Measurements from ENCODE around the gene NUDT16L1. TPM values are rescaled to one million over a fixed set of nuclear protein-coding genes. Genes with fewer than 3 reads are reported as not detected.
A peak's percentile ranks its signal among the peaks of the same experiment; 100 is the strongest.

Gene NUDT16L1
- total and polyA plus RNA-seq, 9 of the 15 experiments (the other 6 are each of a cell fraction or from before 2014, with no cell fraction given) = 1.4 to 37.6 (median 13.7) TPM

DNA sequence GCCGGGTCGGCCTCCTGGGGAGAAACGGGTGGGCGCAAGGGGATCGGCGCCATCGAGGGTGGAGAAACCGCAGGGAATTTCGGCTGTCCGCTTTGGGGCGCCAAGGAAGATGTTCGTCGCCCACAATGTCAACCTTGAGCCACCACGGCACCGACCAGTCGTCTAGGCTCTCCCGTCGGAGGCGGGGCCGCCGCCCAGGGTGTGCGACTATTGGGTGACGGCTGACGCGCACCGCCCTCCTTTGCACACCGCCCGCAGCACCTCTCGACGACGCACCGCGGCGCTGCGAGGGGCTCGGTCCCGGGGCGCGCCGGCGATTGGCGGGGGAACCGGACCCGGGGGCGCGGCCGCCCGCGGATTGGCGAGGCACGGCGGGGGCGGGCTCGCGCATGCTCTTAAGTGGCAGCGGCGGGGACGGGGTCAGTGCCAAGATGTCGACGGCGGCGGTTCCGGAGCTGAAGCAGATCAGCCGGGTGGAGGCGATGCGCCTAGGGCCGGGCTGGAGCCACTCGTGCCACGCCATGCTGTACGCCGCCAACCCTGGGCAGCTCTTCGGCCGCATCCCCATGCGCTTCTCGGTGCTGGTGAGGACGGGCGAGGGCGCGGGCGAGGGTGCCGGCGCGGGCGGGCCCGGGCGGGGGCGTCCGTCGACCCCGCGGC is at the start of gene NUDT16L1 (continued):
- TF ChIP-seq TBP (optimal IDR thresholded peaks at IDR 0.05; ENCODE audit: low read depth, low read length) (peak; percentile 76), HNRNPLL (IDR thresholded peaks at IDR 0.05; ENCODE audit: low read depth, low read length, poor library complexity, severe bottlenecking) (peak; percentile 16), KDM5B (IDR thresholded peaks at IDR 0.05; ENCODE audit: insufficient replicate concordance, low read depth, low read length) (peak; percentile 82), POLR2AphosphoS5 (IDR thresholded peaks at IDR 0.05; ENCODE audit: control insufficient read depth, insufficient read depth, low read depth, low read length) (0 out of 2 replicates have a peak, but pooled peaks have one; percentile 34), RB1 (IDR thresholded peaks at IDR 0.05; ENCODE audit: low read depth) (peak; percentile 82), CBFB (CRISPR knock-in tag; IDR thresholded peaks at IDR 0.05) (no peak), GATAD2B (IDR thresholded peaks at IDR 0.05; ENCODE audit: borderline replicate concordance) (peak; percentile 49; the same call in 1 of the 2 replicates), SUPT5H (IDR thresholded peaks at IDR 0.05) (peak; percentile 65), CTBP1 (IDR thresholded peaks at IDR 0.05; ENCODE audit: borderline replicate concordance) (peak; percentile 90), ESRRA (IDR thresholded peaks at IDR 0.05; ENCODE audit: borderline replicate concordance, low read depth) (peak; percentile 43; the same call in 1 of the 2 replicates)
- TF ChIP-seq, protein P1, sequence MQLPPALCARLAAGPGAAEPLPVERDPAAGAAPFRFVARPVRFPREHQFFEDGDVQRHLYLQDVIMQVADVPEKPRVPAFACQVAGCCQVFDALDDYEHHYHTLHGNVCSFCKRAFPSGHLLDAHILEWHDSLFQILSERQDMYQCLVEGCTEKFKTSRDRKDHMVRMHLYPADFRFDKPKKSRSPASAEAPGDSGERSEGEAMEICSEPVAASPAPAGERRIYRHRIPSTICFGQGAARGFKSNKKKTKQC (CRISPR knock-in tag; IDR thresholded peaks at IDR 0.05) = peak; percentile 10; the same call in 1 of the 2 replicates
- TF ChIP-seq, protein P2, sequence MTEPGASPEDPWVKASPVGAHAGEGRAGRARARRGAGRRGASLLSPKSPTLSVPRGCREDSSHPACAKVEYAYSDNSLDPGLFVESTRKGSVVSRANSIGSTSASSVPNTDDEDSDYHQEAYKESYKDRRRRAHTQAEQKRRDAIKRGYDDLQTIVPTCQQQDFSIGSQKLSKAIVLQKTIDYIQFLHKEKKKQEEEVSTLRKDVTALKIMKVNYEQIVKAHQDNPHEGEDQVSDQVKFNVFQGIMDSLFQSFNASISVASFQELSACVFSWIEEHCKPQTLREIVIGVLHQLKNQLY (CRISPR knock-in tag; conservative IDR thresholded peaks at IDR 0.05) = no peak
- TF ChIP-seq, protein P3, sequence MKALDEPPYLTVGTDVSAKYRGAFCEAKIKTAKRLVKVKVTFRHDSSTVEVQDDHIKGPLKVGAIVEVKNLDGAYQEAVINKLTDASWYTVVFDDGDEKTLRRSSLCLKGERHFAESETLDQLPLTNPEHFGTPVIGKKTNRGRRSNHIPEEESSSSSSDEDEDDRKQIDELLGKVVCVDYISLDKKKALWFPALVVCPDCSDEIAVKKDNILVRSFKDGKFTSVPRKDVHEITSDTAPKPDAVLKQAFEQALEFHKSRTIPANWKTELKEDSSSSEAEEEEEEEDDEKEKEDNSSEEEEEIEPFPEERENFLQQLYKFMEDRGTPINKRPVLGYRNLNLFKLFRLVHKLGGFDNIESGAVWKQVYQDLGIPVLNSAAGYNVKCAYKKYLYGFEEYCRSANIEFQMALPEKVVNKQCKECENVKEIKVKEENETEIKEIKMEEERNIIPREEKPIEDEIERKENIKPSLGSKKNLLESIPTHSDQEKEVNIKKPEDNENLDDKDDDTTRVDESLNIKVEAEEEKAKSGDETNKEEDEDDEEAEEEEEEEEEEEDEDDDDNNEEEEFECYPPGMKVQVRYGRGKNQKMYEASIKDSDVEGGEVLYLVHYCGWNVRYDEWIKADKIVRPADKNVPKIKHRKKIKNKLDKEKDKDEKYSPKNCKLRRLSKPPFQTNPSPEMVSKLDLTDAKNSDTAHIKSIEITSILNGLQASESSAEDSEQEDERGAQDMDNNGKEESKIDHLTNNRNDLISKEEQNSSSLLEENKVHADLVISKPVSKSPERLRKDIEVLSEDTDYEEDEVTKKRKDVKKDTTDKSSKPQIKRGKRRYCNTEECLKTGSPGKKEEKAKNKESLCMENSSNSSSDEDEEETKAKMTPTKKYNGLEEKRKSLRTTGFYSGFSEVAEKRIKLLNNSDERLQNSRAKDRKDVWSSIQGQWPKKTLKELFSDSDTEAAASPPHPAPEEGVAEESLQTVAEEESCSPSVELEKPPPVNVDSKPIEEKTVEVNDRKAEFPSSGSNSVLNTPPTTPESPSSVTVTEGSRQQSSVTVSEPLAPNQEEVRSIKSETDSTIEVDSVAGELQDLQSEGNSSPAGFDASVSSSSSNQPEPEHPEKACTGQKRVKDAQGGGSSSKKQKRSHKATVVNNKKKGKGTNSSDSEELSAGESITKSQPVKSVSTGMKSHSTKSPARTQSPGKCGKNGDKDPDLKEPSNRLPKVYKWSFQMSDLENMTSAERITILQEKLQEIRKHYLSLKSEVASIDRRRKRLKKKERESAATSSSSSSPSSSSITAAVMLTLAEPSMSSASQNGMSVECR (CRISPR knock-in tag; IDR thresholded peaks at IDR 0.05) = peak; percentile 89; the same call in 1 of the 2 replicates
- TF ChIP-seq, protein P4, sequence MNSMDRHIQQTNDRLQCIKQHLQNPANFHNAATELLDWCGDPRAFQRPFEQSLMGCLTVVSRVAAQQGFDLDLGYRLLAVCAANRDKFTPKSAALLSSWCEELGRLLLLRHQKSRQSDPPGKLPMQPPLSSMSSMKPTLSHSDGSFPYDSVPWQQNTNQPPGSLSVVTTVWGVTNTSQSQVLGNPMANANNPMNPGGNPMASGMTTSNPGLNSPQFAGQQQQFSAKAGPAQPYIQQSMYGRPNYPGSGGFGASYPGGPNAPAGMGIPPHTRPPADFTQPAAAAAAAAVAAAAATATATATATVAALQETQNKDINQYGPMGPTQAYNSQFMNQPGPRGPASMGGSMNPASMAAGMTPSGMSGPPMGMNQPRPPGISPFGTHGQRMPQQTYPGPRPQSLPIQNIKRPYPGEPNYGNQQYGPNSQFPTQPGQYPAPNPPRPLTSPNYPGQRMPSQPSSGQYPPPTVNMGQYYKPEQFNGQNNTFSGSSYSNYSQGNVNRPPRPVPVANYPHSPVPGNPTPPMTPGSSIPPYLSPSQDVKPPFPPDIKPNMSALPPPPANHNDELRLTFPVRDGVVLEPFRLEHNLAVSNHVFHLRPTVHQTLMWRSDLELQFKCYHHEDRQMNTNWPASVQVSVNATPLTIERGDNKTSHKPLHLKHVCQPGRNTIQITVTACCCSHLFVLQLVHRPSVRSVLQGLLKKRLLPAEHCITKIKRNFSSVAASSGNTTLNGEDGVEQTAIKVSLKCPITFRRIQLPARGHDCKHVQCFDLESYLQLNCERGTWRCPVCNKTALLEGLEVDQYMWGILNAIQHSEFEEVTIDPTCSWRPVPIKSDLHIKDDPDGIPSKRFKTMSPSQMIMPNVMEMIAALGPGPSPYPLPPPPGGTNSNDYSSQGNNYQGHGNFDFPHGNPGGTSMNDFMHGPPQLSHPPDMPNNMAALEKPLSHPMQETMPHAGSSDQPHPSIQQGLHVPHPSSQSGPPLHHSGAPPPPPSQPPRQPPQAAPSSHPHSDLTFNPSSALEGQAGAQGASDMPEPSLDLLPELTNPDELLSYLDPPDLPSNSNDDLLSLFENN (IDR thresholded peaks at IDR 0.05; ENCODE audit: low read depth in 2 of 2, low read length in 2 of 2) = peak in 1 of 2 experiments; percentile 63; a peak in 2 of 4 replicates
- TF ChIP-seq, protein P5, sequence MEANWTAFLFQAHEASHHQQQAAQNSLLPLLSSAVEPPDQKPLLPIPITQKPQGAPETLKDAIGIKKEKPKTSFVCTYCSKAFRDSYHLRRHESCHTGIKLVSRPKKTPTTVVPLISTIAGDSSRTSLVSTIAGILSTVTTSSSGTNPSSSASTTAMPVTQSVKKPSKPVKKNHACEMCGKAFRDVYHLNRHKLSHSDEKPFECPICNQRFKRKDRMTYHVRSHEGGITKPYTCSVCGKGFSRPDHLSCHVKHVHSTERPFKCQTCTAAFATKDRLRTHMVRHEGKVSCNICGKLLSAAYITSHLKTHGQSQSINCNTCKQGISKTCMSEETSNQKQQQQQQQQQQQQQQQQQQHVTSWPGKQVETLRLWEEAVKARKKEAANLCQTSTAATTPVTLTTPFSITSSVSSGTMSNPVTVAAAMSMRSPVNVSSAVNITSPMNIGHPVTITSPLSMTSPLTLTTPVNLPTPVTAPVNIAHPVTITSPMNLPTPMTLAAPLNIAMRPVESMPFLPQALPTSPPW (CRISPR knock-in tag; IDR thresholded peaks at IDR 0.05) = peak; percentile 52; the same call in 1 of the 2 replicates
